Measurements from ENCODE around the gene PEX11B.

DNA sequence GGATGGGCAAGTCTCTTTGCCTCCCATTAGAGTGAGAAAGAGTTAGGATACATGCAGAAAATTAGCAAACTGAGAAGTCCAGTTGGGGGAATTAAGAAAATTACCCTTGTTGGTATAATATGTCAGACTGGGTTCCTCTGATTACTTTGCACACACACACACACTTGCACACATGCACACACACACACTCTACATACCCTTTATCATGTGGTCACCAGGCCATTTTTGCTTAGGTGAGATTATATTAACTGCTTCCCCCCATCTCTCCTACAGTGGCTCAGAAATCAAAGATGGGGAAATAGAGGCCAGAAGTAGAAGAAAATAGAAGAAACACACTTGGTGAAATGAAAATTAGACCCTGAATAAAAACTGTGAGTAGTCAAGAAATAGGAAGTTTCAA, 40.2 kb upstream of the PEX11B start:
- TF ChIP-seq, protein P1, sequence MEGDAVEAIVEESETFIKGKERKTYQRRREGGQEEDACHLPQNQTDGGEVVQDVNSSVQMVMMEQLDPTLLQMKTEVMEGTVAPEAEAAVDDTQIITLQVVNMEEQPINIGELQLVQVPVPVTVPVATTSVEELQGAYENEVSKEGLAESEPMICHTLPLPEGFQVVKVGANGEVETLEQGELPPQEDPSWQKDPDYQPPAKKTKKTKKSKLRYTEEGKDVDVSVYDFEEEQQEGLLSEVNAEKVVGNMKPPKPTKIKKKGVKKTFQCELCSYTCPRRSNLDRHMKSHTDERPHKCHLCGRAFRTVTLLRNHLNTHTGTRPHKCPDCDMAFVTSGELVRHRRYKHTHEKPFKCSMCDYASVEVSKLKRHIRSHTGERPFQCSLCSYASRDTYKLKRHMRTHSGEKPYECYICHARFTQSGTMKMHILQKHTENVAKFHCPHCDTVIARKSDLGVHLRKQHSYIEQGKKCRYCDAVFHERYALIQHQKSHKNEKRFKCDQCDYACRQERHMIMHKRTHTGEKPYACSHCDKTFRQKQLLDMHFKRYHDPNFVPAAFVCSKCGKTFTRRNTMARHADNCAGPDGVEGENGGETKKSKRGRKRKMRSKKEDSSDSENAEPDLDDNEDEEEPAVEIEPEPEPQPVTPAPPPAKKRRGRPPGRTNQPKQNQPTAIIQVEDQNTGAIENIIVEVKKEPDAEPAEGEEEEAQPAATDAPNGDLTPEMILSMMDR (IDR thresholded peaks at IDR 0.05 in 4 of 5, conservative IDR thresholded peaks at IDR 0.05 in 1 of 5): no peak
- TF ChIP-seq POLR2A (IDR thresholded peaks at IDR 0.05): no peak

Measured in gastrocnemius medialis (tissue), 4 donors.